ENCODE results near the gene GSTM2.

GRCh38 chr1:109689844-109690405 is 22.1 kb downstream of the GSTM2 start:
- TF ChIP-seq, protein P1, sequence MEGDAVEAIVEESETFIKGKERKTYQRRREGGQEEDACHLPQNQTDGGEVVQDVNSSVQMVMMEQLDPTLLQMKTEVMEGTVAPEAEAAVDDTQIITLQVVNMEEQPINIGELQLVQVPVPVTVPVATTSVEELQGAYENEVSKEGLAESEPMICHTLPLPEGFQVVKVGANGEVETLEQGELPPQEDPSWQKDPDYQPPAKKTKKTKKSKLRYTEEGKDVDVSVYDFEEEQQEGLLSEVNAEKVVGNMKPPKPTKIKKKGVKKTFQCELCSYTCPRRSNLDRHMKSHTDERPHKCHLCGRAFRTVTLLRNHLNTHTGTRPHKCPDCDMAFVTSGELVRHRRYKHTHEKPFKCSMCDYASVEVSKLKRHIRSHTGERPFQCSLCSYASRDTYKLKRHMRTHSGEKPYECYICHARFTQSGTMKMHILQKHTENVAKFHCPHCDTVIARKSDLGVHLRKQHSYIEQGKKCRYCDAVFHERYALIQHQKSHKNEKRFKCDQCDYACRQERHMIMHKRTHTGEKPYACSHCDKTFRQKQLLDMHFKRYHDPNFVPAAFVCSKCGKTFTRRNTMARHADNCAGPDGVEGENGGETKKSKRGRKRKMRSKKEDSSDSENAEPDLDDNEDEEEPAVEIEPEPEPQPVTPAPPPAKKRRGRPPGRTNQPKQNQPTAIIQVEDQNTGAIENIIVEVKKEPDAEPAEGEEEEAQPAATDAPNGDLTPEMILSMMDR (IDR thresholded peaks at IDR 0.05; ENCODE audit: poor library complexity): no peak
- TF ChIP-seq EZH2 (IDR thresholded peaks at IDR 0.05; ENCODE audit: borderline replicate concordance): no peak

All from hepatocyte (in vitro differentiated cells).